DMS 273 (cell line): ENCODE data around the gene MBL2.
A peak's percentile ranks its signal among the peaks of the same experiment; 100 is the strongest.

Experiments
- DNase-seq: peaks from one replicate; lab custom pipeline; 2025; ENCODE audit not compliant: unreplicated experiment; lab: John Stamatoyannopoulos, UW

The MBL2 gene

GRCh38 chr10:52772623-52773022, at the start of gene MBL2:
Gene MBL2 (minus strand): TSS chr10:52772784. CDS start chr10:52771635, 1,149 bp downstream.
- no peak for DNase-seq

DNA sequence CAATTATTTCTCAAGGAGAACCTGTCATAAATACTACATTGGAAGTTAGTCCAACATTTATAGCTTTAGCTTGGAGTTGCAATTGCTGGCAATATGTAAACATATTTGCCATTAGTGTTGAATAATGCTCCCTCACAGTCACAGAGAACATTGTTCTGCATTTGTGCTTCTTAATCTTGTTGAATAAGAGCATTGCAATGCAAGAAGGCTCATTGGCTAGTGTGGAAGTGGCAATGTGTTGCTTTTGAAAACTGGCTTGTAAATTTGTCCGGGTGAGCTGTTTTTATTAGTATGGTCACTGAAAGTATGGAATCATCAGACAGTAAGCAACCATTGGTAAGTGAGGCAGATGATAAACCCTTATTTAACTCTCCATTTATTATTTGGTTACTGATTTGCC, 47.7 kb upstream of the MBL2 start:
- DNase-seq: no peak

DNA sequence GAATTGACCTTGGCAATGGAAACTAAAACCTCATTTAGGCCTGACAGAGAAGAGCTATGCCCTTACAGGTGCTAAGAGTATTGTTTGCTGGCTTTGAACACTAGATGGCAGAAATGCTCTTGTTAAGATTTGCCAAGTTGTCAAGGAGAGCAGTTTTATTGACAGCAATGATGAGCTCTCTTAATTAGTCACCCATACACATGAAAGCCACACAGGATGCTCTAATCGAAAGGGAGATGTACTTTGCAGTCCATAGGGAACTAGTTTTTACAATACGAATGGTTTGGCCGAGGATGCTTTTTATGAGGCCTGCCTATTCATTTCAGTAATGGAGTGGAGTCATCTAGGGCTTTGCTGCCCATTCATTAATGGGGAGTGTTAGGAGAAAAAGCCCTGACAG, 45.4 kb upstream of the MBL2 start:
- peak; percentile 25 for DNase-seq

- no peak for DNase-seq
Measured at GRCh38 chr10:52814506-52814905, 41.9 kb upstream of the MBL2 start.

- no peak for DNase-seq
Measured at GRCh38 chr10:52811776-52812175, 39.2 kb upstream of the MBL2 start.

- DNase-seq: no peak
Measured at GRCh38 chr10:52810761-52811160, 38.2 kb upstream of the MBL2 start.

GRCh38 chr10:52807803-52808202, 35.2 kb upstream of the MBL2 start:
- DNase-seq: no peak

DNA sequence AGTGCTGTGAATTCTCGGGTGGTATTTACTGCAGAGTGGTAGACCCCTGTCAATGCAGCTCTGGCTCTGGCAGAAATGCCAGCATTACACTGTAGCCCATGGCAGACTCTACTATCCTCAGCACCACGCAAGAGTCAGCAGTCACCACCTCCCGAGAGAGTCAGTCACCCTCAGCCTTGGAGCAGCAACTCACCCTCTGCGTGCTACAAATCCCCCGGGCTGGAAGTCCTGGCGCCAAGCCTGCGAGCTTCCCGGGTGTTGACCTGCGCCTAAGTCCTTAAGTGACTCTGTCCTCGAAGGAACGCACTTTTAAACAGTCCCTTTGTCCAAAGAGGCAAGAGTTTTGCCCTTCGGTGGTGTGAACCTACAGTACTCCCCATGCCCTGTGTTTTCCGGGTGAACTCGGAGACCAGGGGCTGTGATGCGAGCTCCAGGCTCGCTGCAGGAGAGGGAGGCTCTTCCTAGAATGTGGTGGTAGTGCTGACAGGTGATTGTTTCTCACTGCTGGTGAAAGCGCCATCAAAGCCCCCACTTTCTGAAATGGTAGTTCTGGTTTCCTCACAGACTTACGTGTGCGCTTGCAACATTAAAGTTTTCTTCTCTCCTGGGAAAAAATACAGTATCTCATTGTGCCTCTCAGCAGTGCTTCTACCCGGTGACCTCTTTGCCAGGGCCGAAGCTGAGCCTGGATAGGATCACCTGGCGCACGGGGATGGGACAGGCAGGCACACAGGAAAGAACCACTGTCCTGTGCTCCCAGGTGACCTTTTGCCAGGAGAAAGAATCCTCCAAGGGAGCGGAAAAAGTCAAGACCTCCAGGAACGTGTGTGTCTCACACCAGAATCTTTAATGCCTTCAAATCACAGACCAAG, 33.1 kb upstream of the MBL2 start:
- DNase-seq: no peak

- no peak for DNase-seq
Measured at GRCh38 chr10:52801947-52802346, 29.4 kb upstream of the MBL2 start.

DNA sequence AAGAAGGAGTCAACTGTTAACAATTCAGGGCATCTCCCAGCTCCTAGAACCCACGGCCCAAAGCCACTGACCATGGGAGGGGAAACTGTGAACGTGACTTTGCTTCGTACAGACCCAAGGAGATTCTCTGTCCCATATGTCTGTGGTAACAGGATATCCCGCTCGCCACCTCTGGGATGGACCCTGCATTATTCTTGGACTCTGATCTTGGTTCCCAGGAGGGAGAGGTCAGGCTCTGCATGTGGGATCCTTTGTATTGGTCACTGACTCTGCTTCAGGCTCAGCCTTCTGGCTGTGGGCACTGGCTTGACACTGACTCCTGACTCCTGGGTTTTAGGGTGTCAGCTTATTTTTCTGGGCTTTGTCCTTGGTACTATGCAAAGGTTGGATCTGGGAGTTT, 13.5 kb upstream of the MBL2 start:
- no peak for DNase-seq

GRCh38 chr10:52785418-52785817, 12.8 kb upstream of the MBL2 start:
- DNase-seq: no peak

DNA sequence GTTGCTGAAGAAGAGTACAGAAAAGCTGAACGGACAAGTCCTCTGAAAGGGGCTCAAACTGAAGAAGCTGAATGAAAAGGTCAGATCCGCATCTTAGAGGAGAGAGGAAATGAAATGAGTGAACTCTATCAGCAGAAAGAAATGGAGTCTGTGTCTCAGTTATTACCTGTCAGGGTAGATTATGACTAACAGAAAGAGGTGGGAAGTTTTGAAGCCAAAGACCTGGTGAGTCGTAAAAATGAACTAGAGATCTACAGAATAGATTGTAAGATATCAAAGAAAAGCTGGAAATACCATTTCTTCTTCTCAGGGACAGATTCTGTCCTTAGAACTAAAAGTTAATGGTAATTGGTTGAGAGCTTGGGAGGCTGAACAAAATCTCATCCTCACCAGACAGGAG, 11.1 kb upstream of the MBL2 start:
- no peak for DNase-seq

- DNase-seq: no peak
Measured at GRCh38 chr10:52782554-52782953, 10.0 kb upstream of the MBL2 start.

DNA sequence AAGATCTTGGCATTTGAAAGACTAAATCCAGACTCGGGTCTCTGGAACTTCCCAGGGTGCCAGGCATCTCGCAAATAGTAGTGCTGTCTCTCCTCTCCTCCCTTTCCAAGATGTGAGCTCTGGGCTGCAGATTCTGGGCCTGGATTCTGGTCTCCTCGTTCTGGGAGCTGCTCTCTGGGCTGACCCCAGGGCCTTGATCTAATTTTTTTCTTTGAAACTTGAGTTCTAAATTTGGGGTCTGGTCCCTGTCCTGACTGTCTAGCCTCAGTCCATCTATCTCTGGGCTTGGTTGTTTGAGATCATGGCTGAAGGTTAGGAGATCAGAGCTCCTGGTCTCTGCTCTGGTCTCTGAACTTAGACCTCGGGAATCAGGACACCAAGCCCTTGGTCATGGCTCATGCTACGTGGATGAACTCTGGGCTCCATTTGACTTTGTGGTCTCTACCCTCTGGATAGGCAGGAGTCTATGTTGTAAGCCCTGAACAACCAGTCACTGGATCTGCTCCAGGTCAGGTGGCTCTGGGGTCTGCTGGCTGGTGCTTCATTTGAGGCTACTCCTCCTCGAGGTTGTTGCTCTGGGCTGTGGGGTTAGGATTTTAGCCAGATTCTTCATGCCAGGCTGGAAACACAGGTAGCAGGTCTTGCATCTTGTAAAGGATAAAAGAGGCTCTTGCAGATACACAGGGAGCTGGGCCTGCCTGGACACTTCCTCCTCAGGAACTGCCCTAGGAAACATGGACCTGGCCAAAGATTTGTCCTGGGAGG, 8.0 kb upstream of the MBL2 start:
- no peak for DNase-seq

DNA sequence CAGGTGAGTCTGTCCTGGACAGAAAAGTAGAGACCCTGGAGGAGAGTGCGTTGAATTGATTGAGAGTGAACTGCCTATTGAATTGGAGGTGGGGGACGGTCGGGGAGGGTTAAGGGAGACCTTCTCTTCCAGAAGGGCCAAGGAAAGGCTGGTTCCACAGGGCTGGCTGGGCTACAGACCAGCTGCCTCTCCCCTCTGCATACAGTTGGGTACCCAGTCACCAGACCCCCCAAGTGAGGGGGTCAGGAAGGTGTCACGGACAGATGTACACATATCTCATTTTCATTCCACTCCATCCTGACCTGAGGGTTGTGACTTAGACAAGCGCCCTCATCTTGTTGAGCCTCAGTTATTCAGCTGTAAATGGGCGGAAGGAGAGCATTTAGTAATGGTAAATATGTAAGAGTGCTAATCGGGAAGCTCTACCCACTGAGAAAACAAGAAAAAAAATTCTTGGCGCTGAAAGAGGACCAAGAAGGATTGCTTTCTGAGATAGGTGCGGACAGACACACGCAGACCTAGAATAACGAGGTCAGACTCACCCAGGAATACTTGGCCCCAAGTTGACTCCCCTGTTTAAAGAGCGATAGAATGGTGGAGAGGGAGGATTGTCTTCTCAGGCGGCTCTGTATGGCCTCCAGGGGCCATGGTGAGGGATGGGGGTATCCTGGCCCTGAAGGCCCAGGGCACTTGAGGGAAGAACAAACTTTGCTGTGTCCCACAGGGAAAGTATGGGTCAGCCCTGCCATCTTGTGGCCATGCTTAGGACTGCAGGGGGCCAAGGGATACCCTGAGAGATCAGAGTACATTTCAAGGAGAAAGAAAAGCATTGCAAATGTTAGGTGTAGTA, 7.2 kb upstream of the MBL2 start:
- peak; percentile 55 for DNase-seq

DNA sequence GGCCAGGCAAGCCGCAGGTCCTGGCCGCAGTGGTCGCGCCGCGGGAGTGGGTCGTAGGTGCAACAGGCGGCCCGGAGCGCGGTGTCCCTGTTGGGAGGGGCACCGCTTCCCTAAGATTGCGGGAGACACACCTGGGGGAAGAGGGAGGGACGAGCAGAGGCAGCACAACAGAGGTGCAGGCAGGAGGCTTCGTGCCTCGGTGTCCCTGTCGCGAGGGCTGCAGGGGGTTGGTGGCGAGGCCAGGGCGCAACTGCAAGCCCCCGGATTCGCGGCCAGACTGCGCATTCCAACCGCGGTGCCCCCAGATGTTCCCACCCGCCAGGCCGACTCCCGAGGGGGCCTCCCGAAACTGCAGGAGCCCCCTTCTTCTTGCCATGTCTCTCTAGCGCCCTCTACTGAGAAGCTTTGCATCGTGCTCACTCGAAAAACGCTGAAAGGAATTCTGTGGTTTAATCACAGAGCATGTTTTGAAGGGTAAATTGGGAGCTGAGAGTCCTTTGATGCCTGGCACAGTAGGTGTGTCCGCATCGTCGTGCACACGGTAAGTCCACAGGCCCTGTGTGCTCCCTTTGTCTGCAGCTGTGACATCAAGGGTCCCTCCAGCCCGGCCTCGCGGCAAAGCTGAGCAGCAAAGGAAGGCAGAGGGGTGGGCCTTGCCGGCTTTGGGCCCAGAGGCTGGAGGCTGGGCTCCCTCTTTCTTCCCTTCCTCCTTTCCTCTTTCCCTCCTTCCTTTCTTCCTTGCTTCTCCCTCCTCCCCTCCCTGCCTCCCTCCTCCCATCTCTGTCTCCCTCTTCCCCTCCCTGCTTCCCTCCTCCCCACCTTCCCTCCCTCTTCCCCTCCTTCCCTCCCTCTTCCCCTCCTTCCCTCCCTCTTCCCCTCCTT, 6.2 kb upstream of the MBL2 start:
- peak; percentile 20 for DNase-seq

- no peak for DNase-seq
Measured at GRCh38 chr10:52777414-52777813, 4.8 kb upstream of the MBL2 start.

DNA sequence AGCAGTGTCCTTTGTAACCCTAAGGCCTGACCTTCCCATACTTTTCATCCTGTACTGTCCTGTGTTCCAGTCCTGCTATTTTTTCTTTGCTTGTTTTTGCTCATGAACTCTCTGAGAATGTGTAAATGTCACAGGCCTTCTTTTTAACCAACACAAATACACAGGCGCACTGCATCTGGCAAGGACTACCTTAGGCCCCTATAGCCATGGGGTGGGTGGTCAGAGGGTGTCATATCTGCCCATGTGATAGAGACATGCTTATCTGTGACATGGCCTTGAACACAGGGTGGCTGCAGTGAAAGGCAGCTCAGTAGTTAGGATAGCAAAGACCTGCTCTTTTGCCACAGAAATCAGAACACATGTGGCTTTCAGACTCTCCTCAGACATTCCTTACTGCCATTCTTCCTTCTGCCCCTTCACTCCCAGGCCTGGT, 3.9 kb upstream of the MBL2 start:
- no peak for DNase-seq

DNA sequence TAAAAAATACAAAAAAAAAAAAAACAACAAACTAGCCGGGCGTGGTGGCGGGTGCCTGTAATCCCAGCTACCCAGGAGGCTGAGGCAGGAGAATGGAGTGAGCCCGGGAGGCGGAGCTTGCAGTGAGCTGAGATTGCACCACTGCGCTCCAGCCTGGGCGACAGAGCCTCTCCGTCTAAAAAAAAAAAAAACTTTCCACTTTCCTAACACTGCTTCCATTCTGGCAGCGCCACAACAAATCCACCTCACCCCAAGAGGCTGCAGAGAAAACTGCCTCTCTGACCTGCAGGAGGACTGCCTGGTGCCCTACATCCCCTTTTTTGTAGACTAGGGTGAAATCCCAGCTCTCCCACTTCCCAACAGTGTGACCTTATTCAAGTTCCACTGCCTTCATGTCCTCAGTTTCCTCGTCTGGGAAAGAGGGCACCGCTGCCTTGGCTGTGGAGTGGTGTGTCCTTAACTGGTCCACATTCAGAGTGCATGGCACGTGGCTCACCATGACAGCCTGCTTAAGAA, 2.6 kb upstream of the MBL2 start:
- DNase-seq: no peak

- DNase-seq: no peak
Measured at GRCh38 chr10:52774600-52775106, 2.1 kb upstream of the MBL2 start.
